RPMI7951 (cell line): ENCODE measurements around the gene RIN3. TPM values are rescaled to one million over a fixed set of nuclear protein-coding genes. Genes with fewer than 3 reads are reported as not detected.
"Not testable (repeated sequence)": the region's sequence is repeated elsewhere in the genome, so short reads cannot be mapped to it uniquely, and the experiment has no call there.

Experiments
- DNase-seq: peaks from one replicate; pipeline ENCODE4 v3.0.0-alpha.2; 2012; ENCODE audit warnings: low read depth
- total RNA-seq: library from RNA; depleted of rRNA; stranded (reverse); fragments of >200 nt; shearing (Covaris generic); gene quantifications from 2 replicates; pipeline ENCODE4 v1.2.3, GENCODE V29; 2014

The RIN3 gene
- total RNA-seq, 1 experiment from 2014 or later, result 6.4 TPM

- no peak for DNase-seq
Observed at GRCh38 chr14:92663049-92663448, 149.5 kb downstream of the RIN3 start.

- no peak for DNase-seq
Observed at GRCh38 chr14:92665661-92666110, 152.1 kb downstream of the RIN3 start.

GRCh38 chr14:92666251-92666650 lies 152.7 kb downstream of the RIN3 start:
- no peak for DNase-seq

- DNase-seq, result no peak
Observed at GRCh38 chr14:92668276-92668973, 154.8 kb downstream of the RIN3 start.

- peak; percentile 95 for DNase-seq
Observed at GRCh38 chr14:92670160-92670559, 156.6 kb downstream of the RIN3 start.

- DNase-seq, result peak; percentile 58
Observed at GRCh38 chr14:92670643-92671366, 157.2 kb downstream of the RIN3 start.

GRCh38 chr14:92673601-92674150 lies 160.1 kb downstream of the RIN3 start:
- DNase-seq, result no peak

- no peak for DNase-seq
Observed at GRCh38 chr14:92675421-92675820, 161.8 kb downstream of the RIN3 start.

- DNase-seq, result no peak
Observed at GRCh38 chr14:92675976-92676375, 162.4 kb downstream of the RIN3 start.

- DNase-seq, result no peak
Observed at GRCh38 chr14:92676403-92677086, 163.0 kb downstream of the RIN3 start.

GRCh38 chr14:92677087-92677668 lies 163.6 kb downstream of the RIN3 start:
- no peak for DNase-seq

- DNase-seq, result no peak
Observed at GRCh38 chr14:92677955-92678354, 164.4 kb downstream of the RIN3 start.

- DNase-seq, result no peak
Observed at GRCh38 chr14:92678766-92679165, 165.2 kb downstream of the RIN3 start.

GRCh38 chr14:92679246-92679645 lies 165.7 kb downstream of the RIN3 start:
- no peak for DNase-seq

- DNase-seq, result not testable (repeated sequence)
Observed at GRCh38 chr14:92680330-92680729, 166.7 kb downstream of the RIN3 start.

GRCh38 chr14:92680781-92681650 lies 167.4 kb downstream of the RIN3 start:
- DNase-seq, result peak; percentile 68

- no peak for DNase-seq
Observed at GRCh38 chr14:92683041-92683440, 169.5 kb downstream of the RIN3 start.

- DNase-seq, result no peak
Observed at GRCh38 chr14:92684801-92685560, 171.4 kb downstream of the RIN3 start.

- no peak for DNase-seq
Observed at GRCh38 chr14:92685784-92686355, 172.3 kb downstream of the RIN3 start.

GRCh38 chr14:92686411-92686899 lies 172.9 kb downstream of the RIN3 start:
- no peak for DNase-seq
